ENCODE measurements around the gene MYH8.
A peak's percentile ranks its signal among the peaks of the same experiment; 100 is the strongest.

The MYH8 gene

DNA sequence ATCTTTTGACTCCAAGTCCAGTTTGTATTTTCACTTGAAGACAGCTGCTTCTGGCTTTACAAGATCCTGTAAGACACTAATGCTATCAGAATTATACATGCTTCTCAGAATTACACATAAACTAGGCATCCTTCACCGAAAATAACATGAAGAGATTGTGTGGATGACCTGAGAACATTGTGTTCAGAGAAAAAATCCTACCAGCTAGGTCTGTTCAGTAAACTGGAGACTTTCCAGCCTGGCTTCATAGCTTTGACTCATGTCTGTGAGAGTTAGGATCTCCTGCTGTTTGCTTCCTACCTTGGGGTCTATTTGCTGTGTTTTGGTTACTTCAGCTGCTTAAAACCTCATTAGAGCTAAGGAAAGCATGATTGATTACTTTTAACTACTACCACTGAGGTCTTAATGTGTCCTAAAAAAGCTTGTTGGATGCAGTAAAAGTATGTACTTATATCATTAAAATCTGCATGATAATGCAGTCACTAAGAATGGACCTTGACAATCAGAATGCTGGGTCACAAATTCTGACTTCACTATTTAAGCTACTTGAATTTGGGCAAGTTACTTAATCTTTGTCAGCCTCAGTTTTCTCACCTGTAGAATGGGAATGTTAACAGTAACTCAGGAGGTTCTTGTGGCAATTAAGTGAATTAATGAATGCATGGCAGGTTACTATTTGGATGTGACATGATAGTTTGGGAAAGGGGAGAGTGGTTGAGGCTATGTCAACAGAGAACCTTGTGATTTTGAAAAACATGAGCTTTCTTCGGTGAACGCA, 40.9 kb downstream of the MYH8 start:
- DNase-seq, result no peak

DNA sequence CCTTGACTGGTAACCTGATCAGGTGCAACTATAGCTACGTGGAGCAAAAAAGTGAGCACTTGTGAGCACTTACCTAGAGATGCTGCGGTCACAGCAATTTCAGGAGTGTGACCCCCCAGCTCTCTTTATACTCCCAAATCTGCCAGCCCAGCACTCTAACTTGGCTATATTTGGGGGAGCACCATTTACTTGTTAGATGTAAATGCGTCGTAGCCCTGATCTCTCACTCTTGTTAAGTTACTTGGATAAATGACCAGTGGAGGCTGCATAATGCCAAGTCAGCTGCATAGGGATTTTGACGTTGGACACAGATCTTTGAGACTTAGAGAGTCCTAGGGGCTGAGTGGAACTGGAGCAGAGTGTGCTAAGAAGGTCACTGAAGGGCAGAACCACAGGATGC, 48.8 kb downstream of the MYH8 start, which contains the start of gene MYH13:
Gene MYH13, minus strand, starts transcription at position 101 of the 400 bp plus-strand sequence. CDS start 8,476 bp downstream, outside the sequence.
- no peak for DNase-seq

DNA sequence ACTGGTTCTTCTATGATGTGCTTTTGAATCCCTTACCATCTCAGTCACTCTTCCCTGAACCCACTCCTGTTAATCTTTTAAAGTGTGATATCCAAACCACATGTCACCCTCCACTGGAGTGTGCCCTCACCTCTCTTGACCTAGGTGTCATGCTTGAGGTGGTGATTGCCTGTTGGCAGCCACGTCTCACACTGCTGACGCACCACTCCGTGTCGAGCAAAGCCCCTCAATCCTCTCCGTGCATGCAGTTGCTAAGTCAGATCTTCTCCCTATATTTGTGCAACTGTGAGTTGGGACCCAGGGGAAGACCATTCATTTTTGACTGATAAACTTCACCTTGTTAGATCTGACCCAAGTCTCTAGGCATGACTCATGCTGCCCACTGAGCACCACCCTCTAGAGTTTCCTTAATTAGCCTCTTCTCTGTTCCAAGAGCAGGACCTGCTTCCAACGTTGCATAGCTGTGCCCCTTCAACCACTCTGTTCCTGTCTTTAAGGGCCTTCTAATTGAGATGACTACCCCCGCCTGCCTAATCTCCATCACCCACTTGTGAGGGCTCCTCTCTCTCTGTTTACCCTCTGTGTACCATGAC, 51.6 kb downstream of the MYH8 start:
- no peak for DNase-seq

DNA sequence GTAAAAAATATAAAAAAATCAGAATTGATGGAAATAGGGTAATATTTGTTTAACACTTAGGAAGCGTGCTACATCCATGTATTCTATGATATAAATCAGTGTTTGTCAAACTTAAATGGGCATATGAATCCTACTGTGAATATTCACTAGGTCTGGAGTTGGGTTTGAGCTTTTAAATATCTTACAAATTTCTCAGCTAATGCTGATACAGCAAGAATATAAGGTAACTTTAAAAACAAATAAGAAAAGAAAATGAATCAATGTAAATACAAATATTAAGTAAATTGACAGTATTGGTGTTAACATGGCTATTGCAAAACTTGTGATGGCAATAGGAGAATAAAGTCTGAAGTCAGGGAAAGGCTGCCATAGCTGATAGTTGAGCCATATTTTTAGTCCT, 52.5 kb downstream of the MYH8 start:
- DNase-seq, result no peak

DNA sequence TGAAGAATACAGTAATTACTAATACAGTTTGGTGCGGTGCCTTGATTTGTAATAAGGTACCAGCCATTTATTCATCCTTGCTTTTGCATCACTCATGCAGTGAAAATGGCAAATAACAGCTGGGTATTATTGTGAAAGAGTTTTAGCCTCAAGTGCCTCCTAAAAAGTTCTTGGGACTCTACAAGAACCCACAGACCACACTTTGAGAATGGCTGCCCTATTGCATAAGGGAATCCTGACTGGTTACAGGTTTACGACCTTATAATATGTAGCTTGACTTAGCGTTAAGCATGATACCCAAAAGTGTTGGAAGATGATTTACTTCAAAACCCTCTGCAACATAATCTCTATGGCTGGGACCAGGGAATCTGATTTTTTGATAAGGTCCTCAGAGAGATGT, 53.2 kb downstream of the MYH8 start:
- no peak for DNase-seq

DNA sequence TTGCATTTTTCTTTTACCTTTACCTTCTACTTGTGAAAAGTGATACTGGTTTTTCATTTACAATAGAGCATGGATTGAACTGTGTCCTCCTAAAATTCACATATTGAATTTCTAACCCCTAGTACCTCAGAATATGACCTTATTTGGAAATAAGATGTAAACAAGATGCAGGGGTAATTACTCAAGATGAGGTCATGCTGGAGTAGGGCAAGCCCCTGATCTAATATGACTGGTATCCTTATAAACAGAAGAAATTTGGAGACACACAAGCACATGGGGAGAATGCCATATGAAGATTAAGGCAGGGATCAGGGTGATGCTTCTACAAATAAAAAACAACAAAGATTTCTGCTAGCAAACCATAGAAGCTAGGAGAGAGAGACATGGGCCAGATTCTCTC, 61.2 kb downstream of the MYH8 start:
- no peak for DNase-seq

DNA sequence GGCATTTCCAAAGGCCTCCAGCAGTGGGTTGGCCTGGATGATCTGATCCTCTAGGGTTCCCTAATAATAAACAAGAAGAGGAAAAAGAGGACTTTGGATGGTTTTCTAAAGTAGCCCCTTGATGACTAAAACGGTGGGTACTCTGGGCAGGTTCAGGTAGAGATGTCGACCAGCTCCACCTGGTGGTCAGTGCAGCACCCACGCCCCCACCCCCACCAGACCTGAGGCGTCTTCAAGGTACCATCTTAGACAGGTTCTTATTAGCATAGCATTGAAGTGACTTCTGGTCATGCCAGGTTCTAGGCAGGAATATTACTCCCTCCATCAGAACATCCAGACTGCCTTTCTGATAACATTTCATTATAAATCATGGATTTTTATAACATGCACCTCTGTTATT, 64.0 kb downstream of the MYH8 start:
- peak; percentile 16 for DNase-seq

DNA sequence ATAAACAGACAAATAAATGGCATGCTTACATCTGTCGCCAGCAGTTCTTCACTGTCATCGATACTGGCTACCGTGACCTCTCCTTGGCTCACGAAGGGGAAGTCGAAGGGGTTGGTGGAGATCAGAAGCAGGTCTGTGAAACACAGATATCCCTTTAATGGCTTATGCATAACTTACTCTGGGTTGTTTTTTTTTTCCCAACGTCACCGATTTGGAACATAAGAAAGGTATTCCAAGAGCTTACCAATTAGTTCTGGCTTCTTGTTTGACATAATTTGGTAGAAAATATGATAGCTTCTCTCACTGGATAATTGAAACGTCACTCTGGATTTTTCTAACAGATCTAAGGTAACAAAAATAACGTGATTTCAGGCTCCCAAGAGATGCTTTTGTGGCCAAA, 67.1 kb downstream of the MYH8 start:
- DNase-seq, result no peak

DNA sequence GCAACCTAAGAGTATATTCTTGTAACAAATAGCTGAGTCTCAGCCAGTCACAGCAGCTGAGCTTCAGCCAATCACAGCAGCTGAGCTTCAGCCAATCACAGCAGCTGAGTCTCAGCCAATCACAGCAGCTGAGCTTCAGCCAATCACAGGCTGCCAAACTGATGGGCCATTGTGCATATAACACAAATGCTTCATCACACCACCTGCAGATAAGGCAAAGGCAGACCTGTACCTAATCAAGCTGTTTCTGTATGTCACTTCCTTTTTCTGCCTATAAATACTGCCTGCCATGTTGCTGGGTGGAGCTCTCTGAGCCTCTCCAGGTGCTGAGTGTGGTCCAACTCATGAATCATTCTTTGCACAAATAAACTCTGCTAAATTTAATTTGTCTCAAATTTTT, 68.9 kb downstream of the MYH8 start:
- DNase-seq, result no peak

DNA sequence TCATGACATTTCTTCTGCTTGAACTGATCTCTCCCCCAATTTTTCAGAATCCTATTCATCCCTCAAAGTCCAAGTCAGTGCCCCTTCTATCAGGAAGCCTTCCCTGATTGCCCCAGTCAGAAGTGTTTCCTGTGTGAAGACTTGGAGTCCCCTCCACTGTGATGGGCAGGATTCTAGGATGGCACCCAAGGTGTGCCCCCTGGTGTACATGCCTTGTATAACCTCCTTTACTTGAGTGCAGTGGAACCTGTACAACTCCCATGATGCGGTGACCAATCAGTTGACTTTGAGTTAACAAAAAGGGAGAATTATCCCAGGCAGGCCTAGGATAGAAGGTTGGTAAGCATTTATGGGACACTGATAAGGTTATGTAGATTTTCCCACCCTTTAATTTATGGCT, 72.3 kb downstream of the MYH8 start:
- no peak for DNase-seq

DNA sequence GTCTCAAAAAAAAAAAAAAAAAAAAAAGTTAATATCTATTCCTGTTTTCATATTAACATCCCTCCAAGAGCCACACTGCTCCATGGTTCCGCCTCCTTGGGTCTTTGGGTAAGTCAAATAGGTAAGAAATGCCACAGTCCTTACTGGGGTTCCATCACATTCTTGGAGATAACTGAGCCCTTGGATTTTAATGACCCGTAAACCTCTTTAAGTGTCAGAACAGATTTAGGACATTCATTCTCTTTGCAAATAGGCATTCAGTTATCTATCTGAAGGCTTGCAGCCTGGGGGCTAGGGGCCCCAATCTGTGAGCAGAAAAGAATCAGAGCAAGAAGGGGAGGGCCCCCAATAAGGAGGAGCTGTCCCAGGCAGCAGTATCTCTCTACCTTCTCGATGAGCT, 76.9 kb downstream of the MYH8 start:
- no peak for DNase-seq
